DOHH2 (cell line): ENCODE measurements around the gene USP34.

ENCODE experiments used
- EZH2phosphoT487 ChIP-seq: fragments of 200-600 bp; sonication (generic); IDR thresholded peaks from 2 replicates; pipeline ENCODE4 v1.6.1; 2017; ENCODE audit warnings: borderline replicate concordance, mild to moderate bottlenecking, antibody characterized with exemption, low read length, moderate library complexity, mixed read lengths
- TF ChIP-seq, protein P1 (sequence below): fragments of 200-600 bp; sonication (generic); IDR thresholded peaks from one replicate; pipeline ENCODE4 v1.5.1; 2014; ENCODE audit warnings: antibody characterized with exemption, mild to moderate bottlenecking, low read depth, low read length; ENCODE audit not compliant: poor library complexity, severe bottlenecking

GRCh38 chr2:61281321-61281720, 189.6 kb downstream of the USP34 start:
- TF ChIP-seq, protein P1, sequence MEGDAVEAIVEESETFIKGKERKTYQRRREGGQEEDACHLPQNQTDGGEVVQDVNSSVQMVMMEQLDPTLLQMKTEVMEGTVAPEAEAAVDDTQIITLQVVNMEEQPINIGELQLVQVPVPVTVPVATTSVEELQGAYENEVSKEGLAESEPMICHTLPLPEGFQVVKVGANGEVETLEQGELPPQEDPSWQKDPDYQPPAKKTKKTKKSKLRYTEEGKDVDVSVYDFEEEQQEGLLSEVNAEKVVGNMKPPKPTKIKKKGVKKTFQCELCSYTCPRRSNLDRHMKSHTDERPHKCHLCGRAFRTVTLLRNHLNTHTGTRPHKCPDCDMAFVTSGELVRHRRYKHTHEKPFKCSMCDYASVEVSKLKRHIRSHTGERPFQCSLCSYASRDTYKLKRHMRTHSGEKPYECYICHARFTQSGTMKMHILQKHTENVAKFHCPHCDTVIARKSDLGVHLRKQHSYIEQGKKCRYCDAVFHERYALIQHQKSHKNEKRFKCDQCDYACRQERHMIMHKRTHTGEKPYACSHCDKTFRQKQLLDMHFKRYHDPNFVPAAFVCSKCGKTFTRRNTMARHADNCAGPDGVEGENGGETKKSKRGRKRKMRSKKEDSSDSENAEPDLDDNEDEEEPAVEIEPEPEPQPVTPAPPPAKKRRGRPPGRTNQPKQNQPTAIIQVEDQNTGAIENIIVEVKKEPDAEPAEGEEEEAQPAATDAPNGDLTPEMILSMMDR, result no peak
- no peak for TF ChIP-seq EZH2phosphoT487
